ENCODE data around the gene TPRG1L.

TPRG1L gene

DNA sequence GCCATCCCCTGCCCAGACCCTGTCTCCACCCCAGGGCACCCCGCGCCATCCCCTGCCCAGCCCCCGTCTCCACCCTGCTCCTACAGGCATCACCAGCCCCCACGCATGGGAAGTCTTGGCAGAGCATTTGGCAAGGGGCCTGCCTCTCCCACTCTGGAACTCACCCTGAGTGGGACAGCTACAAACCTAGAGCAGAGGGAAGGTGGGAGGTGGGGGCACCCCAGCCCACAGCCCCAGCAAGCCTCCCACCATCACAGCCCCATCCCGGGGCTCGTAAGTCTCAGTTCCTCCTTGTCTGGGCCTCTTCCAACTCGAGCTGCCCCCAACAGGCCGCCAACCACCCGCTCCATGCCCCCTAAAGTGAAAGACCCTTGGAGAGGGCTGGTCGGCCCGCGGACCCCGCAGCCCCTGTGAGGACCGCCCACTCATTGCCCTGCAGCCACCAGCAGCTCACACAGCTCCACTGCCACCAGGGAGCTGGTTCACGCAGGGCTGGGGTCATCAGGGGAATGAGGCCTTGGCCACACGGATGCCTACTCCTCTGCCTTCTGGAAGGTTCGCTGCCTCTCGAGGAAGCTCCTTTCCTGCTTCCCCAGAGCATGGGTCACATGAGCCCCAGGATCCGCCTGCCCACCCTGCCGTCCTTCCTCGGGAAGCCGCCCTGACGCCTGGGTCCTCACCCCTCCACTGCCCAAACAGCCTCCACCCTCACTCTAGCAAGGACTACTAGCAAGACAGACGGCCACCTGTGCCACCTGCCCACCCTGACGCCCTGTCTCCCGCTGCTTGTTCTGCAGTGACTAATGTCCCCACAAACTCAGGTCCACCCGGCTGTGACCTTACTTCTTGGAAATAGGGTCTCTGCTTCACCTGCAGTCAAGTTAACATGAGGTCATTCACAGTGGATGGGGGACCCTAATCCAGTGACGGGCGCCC lies 27.9 kb upstream of the TPRG1L start:
- TF ChIP-seq, protein P1, sequence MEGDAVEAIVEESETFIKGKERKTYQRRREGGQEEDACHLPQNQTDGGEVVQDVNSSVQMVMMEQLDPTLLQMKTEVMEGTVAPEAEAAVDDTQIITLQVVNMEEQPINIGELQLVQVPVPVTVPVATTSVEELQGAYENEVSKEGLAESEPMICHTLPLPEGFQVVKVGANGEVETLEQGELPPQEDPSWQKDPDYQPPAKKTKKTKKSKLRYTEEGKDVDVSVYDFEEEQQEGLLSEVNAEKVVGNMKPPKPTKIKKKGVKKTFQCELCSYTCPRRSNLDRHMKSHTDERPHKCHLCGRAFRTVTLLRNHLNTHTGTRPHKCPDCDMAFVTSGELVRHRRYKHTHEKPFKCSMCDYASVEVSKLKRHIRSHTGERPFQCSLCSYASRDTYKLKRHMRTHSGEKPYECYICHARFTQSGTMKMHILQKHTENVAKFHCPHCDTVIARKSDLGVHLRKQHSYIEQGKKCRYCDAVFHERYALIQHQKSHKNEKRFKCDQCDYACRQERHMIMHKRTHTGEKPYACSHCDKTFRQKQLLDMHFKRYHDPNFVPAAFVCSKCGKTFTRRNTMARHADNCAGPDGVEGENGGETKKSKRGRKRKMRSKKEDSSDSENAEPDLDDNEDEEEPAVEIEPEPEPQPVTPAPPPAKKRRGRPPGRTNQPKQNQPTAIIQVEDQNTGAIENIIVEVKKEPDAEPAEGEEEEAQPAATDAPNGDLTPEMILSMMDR (IDR thresholded peaks at IDR 0.05; ENCODE audit: extremely low read depth, missing control alignments): no peak
- no peak for DNase-seq (ENCODE audit: low spot score)

DNA sequence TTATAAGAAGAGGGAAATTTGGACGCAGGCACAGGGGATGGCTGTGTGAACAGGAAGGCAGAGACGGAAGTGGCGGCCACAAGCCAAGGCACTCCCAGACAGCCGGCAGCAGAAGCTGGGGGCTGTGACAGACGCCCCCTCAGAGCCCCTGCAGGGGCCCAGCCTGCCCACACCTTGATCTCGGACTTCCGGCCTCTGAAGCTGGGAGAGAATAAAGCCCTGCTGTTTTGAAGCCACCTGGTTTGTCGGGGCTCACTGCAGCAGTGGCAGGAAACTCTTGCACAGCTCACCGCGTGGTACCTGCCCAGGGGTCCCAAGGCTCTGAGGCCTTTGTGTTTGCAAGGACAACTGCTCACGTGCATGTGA lies 27.2 kb upstream of the TPRG1L start:
- TF ChIP-seq, protein P1 (IDR thresholded peaks at IDR 0.05; ENCODE audit: extremely low read depth, missing control alignments): no peak
- no peak for DNase-seq (ENCODE audit: low spot score)

- TF ChIP-seq, protein P1 (IDR thresholded peaks at IDR 0.05; ENCODE audit: extremely low read depth, missing control alignments): no peak
- DNase-seq (ENCODE audit: low spot score): no peak
These were observed 26.7 kb upstream of the TPRG1L start for GRCh38 chr1:3598051-3598491.

DNA sequence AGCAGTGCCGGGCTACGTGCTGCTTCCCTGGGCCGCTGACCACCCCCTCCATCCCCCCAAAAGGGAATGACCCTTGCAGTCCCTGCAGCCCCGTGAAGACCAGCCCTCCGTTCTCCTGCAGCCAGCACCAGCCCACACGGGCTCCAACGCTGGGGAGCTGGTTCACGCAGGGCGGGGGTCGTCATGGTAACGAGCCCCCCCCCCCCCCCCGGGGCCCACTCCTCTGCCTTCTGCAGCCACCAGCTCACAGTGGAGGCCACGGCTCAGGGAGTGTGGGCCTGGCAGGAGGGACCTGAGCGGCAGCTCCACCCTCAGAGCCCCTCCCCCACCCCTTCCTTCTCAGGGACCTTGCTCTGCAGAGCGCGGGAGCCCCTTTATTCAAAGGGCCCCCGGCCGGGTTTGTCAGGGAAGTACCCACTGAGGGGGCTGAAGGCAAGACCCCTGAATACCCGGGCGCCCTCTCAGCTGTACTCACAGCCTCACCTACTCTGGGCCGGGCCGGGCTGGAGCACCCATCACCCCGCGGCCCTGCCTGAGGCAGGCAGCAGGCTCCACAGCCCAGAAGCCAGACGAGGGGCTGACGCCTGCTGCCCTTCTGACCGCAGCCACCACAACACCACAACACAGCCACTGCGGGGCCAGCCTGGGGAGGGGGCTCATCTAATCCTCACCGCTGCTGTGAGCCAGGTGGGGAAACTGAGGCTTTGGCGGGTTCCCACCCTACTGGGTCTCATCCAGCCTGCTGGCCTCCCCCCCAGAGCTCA lies 26.1 kb upstream of the TPRG1L start:
- TF ChIP-seq, protein P1 (IDR thresholded peaks at IDR 0.05; ENCODE audit: extremely low read depth, missing control alignments): no peak
- DNase-seq (ENCODE audit: low spot score): no peak

GRCh38 chr1:3599286-3599811 lies 25.5 kb upstream of the TPRG1L start:
- DNase-seq (ENCODE audit: low spot score): no peak
- TF ChIP-seq, protein P1 (IDR thresholded peaks at IDR 0.05; ENCODE audit: extremely low read depth, missing control alignments): no peak

GRCh38 chr1:3599816-3600215 lies 25.0 kb upstream of the TPRG1L start:
- TF ChIP-seq, protein P1 (IDR thresholded peaks at IDR 0.05; ENCODE audit: extremely low read depth, missing control alignments): no peak

DNA sequence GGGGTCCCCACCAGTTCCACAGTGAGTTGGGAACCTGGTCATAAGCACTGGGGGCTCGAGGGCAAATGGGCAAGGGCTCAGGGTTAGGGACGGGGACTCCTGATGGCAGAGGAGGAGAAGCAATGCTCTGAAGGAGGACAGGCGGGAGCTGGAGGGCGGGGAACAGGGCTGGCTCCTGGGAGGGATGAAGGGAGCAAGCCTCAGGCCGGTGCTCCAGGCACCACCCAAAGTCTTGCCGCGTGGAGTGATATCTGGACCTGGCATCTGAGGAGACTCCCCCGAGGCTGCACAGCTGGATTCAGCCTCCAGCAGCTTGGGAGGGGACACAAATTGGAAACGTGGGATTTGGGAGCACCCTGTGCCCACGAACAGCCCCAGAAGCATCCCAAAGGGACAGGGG lies 24.5 kb upstream of the TPRG1L start:
- no peak for DNase-seq (ENCODE audit: low spot score)
- TF ChIP-seq, protein P1 (IDR thresholded peaks at IDR 0.05; ENCODE audit: extremely low read depth, missing control alignments): no peak

More at GRCh38 chr1:3599816-3600215, 25.0 kb upstream of the TPRG1L start:
- DNase-seq (ENCODE audit: low spot score): no peak
